Glomerular visceral epithelial cell (primary cell): ENCODE measurements around the gene CEP78.
A peak's percentile ranks its signal among the peaks of the same experiment; 100 is the strongest.

Source experiments
- DNase-seq: peaks from one replicate; pipeline ENCODE4 v3.0.0-alpha.2; 2016; ENCODE audit errors: extremely low spot score

CEP78 gene

DNA sequence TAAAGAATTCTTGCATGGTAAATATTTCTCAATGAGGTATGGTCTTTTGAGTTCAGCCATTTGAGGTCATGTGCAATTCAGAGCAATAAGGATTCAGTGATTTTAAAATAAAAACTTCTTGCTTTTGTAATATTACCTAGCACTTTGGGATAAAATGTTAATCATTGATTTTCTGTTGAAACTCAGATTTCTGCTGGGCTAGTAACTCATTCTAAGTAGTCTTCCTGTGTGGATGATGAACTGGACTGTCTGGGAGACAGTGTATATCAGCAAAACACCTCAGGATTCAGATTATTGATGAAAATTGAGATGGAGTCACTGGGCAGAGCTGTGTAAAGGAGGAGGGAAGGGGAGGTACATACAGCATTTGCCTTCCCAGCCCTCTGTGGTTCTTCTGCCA is 50.2 kb downstream of the CEP78 start:
- DNase-seq, result no peak

DNA sequence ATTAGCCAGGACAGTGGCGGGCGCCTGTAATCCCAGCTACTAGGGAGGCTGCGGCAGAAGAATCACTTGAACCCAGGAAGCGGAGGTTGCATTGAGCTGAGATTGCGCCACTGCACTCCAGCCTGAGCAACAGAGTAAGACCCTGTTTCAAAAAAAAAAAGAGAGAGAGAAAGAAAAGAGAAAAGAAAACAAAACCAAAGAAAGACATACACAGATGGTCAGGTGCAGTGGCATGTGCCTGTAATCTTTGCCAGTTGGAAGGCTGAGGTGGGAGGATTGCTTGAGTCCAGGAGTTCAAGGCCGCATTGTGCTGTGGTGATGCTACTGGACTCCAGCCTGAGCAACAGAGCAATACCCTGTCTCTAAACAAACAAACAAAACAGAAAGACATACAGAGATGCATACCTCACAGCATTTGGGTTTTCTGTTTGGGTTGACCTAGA is 51.1 kb downstream of the CEP78 start:
- no peak for DNase-seq

DNA sequence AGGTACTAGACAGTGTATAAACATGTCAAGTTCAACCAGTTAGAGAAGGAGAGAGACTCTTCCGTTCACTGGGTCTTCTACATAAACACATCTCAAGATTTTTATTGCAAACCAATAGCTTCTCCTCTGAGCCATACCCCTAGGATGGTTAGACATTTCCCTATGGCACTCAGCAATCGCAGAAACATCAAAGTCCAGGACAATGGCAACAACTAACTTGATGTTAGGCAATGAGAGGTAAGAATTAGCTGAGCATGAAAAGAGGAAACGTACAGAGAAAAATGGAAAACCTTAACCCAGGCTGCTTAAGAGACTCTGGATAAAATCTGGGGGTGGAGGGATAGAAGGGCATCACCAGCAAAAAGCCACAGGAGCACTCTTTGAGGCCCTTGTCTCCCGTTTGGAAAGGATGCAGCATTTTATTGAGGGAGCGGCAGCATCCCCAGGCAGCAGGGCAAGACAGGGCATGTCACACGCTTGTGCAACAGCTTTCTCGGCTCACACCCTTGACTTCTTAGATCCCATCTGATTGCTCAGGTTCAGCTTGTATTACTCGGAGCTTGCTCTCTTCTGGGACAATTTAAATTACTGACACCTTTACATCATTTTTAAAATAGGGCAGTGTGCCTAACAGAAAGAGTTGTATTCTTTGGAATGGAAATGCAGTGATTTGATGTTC is 52.5 kb downstream of the CEP78 start:
- DNase-seq, result no peak

DNA sequence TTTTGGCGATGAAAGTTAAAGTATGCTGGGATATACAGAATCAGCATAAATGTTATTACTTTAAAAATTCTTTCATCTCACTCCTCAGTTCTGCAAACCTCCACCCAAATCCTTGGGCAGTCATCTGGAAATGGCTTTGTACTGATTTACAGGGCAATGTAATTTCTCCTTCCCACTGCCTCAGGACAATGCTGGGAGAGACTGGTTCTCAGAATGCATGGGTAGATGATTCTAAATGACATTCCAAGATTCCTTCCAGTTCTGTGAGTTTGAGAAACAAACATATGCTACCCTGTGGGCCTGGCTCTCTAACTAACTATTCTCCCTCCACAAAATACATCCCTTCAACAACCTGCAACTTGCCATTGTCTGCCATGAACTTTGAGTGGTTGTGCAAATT is 53.6 kb downstream of the CEP78 start:
- peak; percentile 29 for DNase-seq

DNA sequence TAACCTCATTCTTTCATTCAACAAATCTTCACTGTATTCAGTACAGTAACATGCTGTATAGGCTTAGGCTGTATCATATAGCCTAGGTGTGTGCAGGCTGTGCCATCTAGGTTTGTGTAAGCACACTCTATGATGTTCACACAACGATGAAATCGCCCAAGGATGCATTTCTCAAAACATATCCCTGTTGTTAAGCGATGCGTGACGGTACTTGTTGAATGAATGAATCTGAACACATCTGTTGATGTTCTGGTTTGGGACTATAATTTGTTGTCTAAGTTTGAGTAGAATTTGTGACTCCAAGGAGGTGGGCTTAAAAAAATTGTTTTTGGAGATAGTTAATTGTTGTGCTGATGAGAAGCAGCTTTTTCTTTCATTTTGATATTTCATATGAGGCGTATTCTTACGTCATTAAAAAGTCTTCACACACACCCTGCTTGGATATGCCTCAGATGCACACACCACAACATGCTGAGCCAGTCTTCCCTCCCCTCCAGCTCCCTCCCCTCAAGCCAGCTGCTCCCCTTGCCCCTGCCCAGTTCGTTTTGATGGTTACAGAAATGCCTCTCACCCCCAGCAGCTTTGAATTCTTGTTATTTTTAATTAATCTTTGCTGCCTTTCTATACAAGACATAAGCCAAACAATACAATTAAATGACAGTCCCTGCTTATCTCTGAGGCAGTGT is 55.5 kb downstream of the CEP78 start:
- DNase-seq, result no peak

DNA sequence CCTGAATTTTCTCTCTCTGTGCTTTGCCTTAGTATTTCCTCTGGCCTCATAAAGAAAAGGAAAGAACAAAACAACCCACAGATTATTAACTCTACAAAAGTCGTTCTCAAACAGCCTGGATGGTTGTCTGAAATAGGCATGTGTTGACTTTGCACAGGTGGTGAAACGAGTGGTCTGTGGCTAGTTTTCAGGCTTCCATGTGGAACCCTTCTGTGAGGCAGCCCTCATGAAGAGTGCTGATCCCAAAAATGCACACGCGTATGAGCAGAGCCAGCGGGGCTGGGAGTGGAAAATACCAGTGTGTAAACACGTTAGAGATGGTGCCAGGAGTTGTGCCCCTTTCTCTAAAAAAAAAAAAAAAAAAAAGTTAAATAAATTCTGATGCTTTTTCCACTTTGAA is 56.2 kb downstream of the CEP78 start:
- no peak for DNase-seq

DNA sequence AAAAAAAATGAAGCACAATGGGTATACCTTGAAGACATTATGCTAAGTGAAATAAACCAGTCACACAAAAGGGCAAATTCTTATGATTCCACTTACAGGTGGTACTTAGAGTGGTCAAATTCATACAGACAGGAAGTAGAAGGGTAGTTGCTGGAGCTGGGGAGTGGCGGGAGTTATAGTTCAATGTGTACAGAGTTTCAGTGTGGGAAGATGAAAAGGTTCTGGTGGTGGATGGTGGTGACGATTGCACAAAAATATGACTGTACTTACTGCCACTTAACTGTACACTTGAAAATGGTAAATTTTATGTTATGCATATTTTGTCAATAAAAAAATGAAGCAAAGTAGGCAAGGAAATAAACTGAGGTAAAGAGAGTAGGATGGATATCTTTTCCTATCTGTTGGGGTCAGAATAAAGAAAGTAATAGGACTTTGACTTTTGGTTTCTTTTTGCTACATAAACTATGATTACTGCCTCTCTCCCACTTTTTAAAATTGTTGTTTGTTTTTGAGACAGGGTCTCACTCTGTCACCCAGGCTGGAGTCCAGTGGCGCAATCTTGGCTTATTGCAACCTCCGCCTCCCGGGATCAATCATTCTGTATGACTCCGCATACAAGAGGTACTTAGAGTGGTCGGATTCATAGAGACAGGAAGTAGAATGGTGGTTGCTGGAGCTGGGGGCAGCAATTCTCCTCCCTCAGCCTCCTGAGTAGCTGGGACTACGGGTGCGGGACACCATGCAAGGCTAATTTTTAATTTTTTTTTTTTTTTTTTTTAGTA is 57.0 kb downstream of the CEP78 start:
- no peak for DNase-seq

DNA sequence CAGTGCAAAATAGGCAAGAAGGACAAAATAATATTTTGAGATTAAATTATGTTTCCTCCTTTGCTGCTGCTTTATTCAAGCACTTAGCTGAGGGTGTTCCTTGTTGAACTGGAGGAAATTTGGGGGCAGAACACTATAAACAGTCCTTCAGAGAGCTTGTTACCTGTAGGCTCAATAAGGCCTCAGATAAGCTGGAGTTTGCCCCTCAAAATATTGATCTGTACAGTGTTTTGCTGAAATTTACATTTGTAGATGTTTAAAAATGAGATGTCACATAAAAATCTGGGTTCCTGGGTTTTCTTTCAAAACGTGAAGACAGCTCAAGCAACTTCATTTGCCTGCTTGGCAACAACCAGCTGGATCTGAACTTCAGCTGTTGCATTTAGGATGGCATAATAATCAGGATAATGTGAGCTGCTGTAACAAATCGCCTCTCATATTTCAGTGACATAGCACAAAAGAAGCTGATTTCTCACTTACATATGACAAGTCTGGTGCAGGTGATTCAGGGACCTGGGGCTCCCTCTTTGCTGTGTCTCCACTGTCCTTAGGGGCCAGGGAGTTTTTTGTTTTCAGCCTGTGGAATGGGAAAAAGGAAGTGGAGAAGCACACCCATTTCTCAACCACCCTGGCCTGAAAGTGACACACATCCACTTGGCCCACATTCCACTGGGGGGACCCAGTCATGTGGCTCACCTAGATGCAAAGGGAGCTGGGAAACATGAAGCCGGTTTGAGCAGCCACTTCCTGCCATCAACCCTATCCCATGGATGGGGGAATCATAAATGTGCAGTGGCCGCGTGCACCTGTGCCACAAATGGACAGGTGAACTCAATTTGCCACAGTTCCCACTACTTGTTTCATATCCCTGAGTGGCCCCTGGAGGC is 58.7 kb downstream of the CEP78 start:
- no peak for DNase-seq

DNA sequence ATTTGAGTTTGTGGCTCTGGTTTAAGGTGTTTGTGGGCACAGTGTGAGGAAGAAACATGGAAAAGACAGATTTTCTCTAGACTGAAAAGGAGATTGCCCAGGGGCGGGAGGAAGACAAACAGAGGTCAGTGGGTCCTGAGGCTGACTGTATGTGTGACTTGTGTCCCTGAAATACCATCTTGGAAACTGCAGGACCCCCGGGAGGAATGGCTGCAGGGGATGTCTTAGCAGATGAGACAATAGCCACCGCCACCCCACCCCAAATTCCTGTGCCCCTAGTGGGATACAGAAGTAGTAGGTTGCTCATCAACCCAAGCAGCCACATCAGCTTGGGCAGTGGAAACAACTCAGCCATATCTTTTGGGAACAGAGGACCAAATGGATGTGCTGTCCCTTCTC is 59.3 kb downstream of the CEP78 start:
- DNase-seq, result no peak

DNA sequence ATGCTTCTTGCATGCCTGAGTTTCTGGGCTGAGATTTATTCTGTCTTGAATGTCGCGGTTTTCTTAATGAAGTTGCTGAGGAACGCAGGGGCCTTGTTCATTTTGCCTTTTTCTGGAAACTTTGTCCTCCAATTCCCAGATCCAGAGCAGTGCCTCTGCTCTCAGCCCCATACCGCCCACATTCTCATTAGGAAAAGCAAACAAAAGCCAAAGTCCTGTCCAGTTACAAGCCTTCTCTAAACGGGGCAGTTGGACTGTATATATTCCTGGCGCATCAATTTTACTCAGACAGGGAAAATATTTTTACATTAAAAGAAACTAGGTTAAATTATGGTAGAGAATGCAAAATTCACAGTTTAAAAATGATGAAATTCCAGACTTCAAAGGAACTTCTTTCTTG is 59.9 kb downstream of the CEP78 start:
- DNase-seq, result no peak

DNA sequence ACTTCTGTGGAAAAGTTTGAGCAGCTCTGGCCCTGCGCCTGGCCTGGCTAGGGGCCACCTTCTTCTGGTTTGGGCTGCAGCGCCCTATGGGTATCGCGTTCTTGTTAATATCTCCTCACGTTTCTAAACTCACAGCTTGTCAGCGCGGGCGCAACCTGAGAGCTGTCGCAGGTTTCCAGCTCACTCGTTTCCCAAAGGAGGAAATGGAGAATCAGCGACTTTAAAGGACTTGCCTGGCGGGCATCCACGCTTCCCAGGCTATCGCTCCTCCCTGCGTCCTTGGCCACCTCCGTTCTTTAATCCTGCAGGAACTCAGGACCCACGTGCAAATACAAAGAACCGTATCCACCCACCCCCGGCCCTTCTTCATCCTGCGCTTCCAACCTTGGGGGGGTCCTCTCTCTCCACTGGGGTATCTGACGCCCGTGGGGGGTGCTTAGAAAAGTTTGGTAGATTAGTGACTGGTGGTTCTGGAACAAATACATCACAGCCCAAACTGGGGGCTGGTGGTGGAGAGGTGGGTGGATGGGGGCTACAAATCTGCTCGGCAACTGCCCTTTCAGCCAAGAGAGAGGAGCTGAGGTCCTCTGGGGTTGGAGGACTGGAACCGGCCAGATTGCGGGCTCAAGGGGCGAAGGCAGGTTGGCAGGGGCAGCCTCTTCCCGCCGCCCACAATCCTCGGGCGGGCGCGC is 60.5 kb downstream of the CEP78 start:
- DNase-seq, result peak; percentile 43

DNA sequence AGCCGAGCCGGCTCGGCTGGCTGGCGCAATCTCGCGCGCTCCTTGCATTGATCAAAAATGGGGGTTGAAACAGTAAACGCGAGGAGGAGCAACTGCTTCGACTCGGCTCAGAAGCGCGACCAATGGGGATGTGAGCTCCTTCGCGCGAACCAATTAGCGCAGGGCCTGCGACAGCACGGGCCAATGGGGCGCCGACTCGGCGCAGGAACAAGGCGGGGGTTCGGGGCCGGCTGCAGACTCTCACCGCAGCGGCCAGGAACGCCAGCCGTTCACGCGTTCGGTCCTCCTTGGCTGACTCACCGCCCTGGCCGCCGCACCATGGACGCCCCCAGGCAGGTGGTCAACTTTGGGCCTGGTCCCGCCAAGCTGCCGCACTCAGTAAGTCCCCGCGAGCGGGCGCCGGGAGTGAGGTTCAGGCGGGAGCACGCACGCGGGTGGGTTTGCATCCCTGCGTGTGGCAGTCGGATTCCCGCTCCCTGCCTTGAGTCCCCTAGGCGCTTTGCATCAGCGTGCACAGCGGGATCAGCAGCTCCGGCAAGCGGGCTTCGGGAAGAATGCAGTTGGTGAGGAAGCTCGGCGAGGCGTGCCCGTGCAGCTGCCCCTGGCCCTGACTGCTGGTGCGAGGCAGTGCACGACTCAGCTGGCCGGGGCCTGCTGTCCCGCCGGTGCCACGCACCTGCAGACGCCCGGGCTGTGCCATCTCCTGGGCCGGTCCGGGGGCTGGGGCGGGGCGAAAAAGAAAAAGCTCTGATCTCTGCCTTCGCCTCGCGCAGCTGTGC is 61.2 kb downstream of the CEP78 start, which contains the start of gene PSAT1:
Gene PSAT1, plus strand, starts transcription at position 233 of the 779 bp plus-strand sequence. Its CDS starts 86 bp downstream, at position 319.
- peak; percentile 96 for DNase-seq

DNA sequence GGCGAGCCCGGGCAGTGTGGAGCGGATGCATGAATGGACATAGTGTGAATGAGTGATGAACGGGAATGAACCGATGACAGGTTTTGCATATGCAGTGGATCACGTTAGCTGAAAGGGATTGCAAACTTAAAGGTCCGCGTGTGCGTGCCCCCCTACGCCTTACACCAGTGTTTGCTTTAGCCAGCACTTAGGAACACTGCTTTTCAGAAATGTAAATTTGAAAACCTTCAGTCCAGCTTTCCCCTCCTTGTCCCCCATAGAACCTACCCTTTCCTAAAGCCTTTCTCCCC is 61.7 kb downstream of the CEP78 start:
- no peak for DNase-seq

DNA sequence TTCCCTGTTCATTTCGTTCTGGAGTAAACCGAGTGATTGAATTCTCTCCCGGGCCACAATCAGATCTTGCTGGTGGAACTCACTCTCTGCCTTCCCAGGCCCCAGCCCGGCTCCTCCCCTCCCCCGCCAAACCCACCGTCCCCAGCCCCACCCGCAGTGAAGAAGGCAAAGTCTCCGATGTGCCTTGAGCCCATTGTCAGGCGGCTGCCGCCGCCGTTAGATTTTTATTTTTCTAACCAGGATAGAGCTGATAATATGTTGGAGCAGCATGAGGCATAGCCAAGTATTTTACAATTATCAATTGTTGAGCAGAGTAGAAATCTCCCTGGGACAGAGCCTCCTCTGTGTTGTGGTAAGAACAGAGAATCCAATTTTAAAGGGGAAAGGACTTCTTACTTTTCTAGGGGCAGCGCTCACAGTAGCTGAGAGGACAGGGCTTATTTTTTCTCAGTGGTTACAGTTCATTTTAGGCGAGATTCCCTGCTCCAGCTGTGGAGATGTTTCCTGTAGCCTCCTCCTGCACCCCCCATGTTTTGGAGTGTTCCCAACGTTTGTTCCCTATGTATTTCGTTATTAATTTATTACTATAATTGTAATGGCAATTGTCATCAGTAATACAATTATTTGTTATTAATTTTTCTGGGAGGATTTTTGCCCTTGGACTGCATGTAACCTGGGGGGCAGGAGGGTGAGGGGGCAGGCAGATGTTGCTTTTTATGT is 62.3 kb downstream of the CEP78 start:
- DNase-seq, result peak; percentile 16

DNA sequence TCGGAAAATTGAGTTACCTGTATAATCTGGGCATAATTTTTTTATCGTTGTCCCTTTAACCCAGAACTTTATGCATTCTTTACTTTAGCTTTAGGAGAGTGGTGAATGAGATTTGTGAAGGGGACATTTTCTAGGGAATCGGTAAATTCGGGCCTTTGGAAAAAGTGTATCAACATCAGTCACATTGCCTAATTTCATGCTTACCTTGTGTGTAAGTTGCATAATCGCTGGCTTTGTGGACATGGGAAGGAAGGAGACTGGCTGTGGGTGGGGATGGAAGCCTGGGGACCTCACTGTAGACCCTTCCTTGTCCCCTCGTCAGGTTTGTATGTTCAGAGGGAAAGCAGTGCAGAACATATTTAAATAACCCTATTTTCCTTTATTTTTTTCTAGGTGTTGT is 64.3 kb downstream of the CEP78 start:
- no peak for DNase-seq

DNA sequence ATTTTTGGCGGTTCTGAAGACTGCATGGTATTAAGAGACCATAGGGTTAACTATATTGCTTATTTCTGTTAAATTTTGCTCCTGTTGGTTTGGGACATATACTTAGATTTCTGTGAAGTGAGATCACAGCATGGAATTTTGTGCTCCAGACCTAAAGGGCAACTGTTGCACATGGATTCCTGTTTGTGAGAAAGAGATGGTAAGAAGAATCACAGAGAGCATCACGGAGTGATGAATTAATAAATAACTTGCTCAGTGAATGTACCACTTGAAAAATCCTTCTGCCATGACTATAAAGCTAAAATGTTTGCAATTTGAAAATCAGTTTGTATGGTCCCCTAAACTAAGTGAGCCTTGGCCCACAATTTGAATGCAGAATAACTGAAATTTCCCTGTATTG is 65.6 kb downstream of the CEP78 start:
- DNase-seq, result peak; percentile 32

DNA sequence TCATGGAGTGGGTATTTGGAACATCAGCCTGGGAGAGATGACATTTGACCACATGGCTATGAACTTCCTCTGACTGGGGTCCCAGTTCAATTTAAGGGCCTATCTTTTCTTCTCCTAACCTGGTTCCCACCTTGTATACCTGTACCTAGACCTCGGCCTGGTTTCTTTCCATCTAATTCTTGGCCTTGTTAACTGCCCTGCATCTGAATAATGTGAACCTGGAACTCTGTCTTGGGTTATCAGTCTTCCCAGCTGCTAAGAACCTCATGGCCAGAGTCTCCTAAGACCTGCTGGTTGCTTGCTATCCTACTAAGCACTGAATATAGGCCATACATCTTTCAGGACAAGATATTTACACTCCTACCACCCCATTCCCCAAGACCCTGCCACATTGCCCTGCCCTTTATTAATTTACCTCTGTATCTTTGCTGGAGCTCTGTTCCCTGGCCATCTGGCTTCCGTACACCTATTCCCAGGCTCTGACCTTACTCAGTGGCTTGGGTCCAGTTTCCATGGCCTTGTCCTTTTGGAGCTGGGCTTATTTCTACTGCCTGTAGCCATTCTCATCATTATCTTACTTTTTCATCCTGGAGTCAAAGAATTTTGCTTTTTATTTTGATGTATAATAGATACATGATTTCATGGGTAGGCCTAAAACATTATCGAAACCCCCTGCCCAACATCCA is 67.6 kb downstream of the CEP78 start:
- no peak for DNase-seq

DNA sequence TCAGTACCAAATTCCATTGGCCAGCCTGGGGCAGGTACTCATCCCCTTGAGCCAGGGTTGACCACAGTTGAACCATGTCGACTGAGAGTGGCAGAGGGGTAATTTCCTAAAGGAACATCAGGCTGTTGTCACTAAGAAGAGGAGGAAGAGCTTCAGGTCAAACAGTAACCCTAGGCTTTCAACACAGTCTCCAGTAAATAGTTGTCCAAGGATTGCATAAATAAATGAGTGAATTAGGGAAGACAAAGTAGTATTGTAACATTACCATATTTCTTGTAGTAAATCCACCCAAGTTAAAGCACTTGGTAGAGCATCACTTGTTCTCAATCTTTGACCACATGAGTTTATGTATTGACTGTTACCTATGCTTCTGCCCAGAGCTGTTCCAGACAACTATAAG is 68.5 kb downstream of the CEP78 start:
- DNase-seq, result no peak
